Measurements from ENCODE around the gene UBA1. TPM values are rescaled to one million over a fixed set of nuclear protein-coding genes. Genes with fewer than 3 reads are reported as not detected.

The UBA1 gene
- total RNA-seq, 1 donor from 2014 or later: 244 TPM

Other genes with a start within 250 kb of the UBA1 start
- gene RGN, start 115.4 kb upstream of the UBA1 start, total RNA-seq: not detected in 2 replicates
- 79.4 and 86.3 TPM in 2 replicates for gene NDUFB11, start 49.1 kb upstream of the UBA1 start, total RNA-seq
- 35.9 and 36.3 TPM in 2 replicates for gene RBM10, start 48.6 kb upstream of the UBA1 start, total RNA-seq
- 110 and 128 TPM in 2 replicates for gene CDK16, start 24.9 kb downstream of the UBA1 start, total RNA-seq
- 75.7 and 80.8 TPM in 2 replicates for gene USP11, start 39.2 kb downstream of the UBA1 start, total RNA-seq
- 0.17 and 0.54 TPM in 2 replicates for gene ZNF157, start 176.7 kb downstream of the UBA1 start, total RNA-seq